Neural cell (in vitro differentiated cells): Measurements from ENCODE around the gene TMEM80. TPM values are rescaled to one million over a fixed set of nuclear protein-coding genes. Genes with fewer than 3 reads are reported as not detected.

Experiments
- H2AFZ ChIP-seq: fragments of 200-600, 300-800 bp; sonication (generic), shearing (Covaris generic); 2 replicates; pipeline ENCODE4 v1.6.0; 2014; ENCODE audit warnings: low read depth, mild to moderate bottlenecking, antibody characterized with exemption, low read length, moderate library complexity
- H3F3A ChIP-seq: fragments of 200-600 bp; shearing (Covaris generic); 2 replicates; pipeline ENCODE4 v1.6.1; 2016; ENCODE audit warnings: mild to moderate bottlenecking, moderate library complexity, mixed read lengths, antibody characterized with exemption, low read length; ENCODE audit not compliant: insufficient read depth, poor library complexity, severe bottlenecking
- H3K27ac ChIP-seq: fragments of 200-600, 300-800 bp; sonication (generic), shearing (Covaris generic); 2 replicates; pipeline ENCODE4 v1.5.1; 2014; ENCODE audit warnings: mild to moderate bottlenecking, low read length, moderate library complexity
- H3K27me3 ChIP-seq: fragments of 300-800, 200-600 bp; sonication (generic), shearing (Covaris generic); 2 replicates; pipeline ENCODE4 v1.6.0; 2014; ENCODE audit warnings: mild to moderate bottlenecking, low read depth, low read length, moderate library complexity; ENCODE audit not compliant: insufficient read depth
- H3K36me3 ChIP-seq: fragments of 300-800, 200-600 bp; sonication (generic), shearing (Covaris generic); 2 replicates; pipeline ENCODE4 v1.5.1; 2014; ENCODE audit warnings: mild to moderate bottlenecking, antibody characterized with exemption, low read length, moderate library complexity; ENCODE audit not compliant: insufficient read depth
- H3K4me2 ChIP-seq: fragments of 300-800, 200-600 bp; sonication (generic), shearing (Covaris generic); 2 replicates; pipeline ENCODE4 v1.6.0; 2014; ENCODE audit warnings: mild to moderate bottlenecking, low read length
- H3K4me3 ChIP-seq: fragments of 300-800, 200-600 bp; sonication (generic), shearing (Covaris generic); 2 replicates; pipeline ENCODE4 v1.5.1; 2014; ENCODE audit warnings: mild to moderate bottlenecking, low read length, moderate library complexity
- H3K79me2 ChIP-seq: fragments of 200-600 bp; shearing (Covaris generic); replicated peaks from 2 replicates; pipeline ENCODE4 v1.6.0; 2014; ENCODE audit warnings: mild to moderate bottlenecking, low read length, moderate library complexity; ENCODE audit not compliant: insufficient read depth
- H3K9ac ChIP-seq: fragments of 300-800, 200-600 bp; sonication (generic), shearing (Covaris generic); 2 replicates; pipeline ENCODE4 v1.6.1; 2016; ENCODE audit warnings: mild to moderate bottlenecking, low read length, mixed read lengths
- H3K9me2 ChIP-seq: fragments of 200-600 bp; shearing (Covaris generic); 2 replicates; pipeline ENCODE4 v1.6.1; 2016; ENCODE audit warnings: mild to moderate bottlenecking, low read length, mixed read lengths; ENCODE audit not compliant: insufficient read depth
- H3K9me3 ChIP-seq: fragments of 200-600, 300-800 bp; sonication (generic), shearing (Covaris generic); 2 replicates; pipeline ENCODE4 v1.6.1; 2016; ENCODE audit warnings: mild to moderate bottlenecking, mixed run types, low read length, moderate library complexity, mixed read lengths
- H4K20me1 ChIP-seq: fragments of 200-600 bp; shearing (Covaris generic); 2 replicates; pipeline ENCODE4 v1.6.1; 2016; ENCODE audit warnings: mild to moderate bottlenecking, mixed run types; ENCODE audit not compliant: insufficient read depth
- CTCF ChIP-seq: fragments of 450-650 bp; IDR thresholded peaks from 2 replicates; pipeline ENCODE4 v1.5.1; 2014; ENCODE audit warnings: antibody characterized with exemption, mild to moderate bottlenecking, moderate library complexity; ENCODE audit not compliant: poor library complexity, severe bottlenecking
- EP300 ChIP-seq: fragments of 450-650 bp; conservative IDR thresholded peaks from 2 replicates; pipeline ENCODE4 v1.6.1; 2014; ENCODE audit warnings: antibody characterized with exemption, mild to moderate bottlenecking, moderate library complexity; ENCODE audit not compliant: poor library complexity, severe bottlenecking
- EZH2 ChIP-seq: fragments of 200-600, 300-800 bp; shearing (Covaris generic), sonication (generic); IDR thresholded peaks from 2 replicates; pipeline ENCODE4 v1.6.1; 2014; ENCODE audit warnings: antibody characterized with exemption, low read length, borderline replicate concordance, mild to moderate bottlenecking; ENCODE audit not compliant: insufficient read depth, poor library complexity, severe bottlenecking
- MXI1 ChIP-seq: fragments of 450-650 bp; conservative IDR thresholded peaks from 2 replicates; pipeline ENCODE4 v1.6.1; 2014; ENCODE audit warnings: antibody characterized with exemption, mild to moderate bottlenecking; ENCODE audit not compliant: poor library complexity, severe bottlenecking
- POLR2AphosphoS5 ChIP-seq: IDR thresholded peaks from 2 replicates; pipeline ENCODE4 v1.6.1; 2012
- RAD21 ChIP-seq: fragments of 450-650 bp; conservative IDR thresholded peaks from 2 replicates; pipeline ENCODE4 v1.6.1; 2014; ENCODE audit warnings: antibody characterized with exemption, mild to moderate bottlenecking, moderate library complexity
- REST ChIP-seq: IDR thresholded peaks from 2 replicates; pipeline ENCODE4 v1.6.1; 2012; ENCODE audit warnings: borderline replicate concordance
- SMC3 ChIP-seq: fragments of 450-650 bp; conservative IDR thresholded peaks from 2 replicates; pipeline ENCODE4 v1.6.1; 2014; ENCODE audit warnings: antibody characterized with exemption, mild to moderate bottlenecking, moderate library complexity; ENCODE audit not compliant: poor library complexity
- TAF1 ChIP-seq: IDR thresholded peaks from 2 replicates; pipeline ENCODE4 v1.6.1; 2012; ENCODE audit warnings: low read depth
- polyA plus RNA-seq: library from polyadenylated mRNA; depleted of rRNA; stranded (reverse); fragments of >200 nt; gene quantifications from 2 replicates; pipeline ENCODE4 v1.2.3, GENCODE V29; 2014

The TMEM80 gene
- polyA plus RNA-seq, 1 donor from 2014 or later, result 23.1 TPM

DNA sequence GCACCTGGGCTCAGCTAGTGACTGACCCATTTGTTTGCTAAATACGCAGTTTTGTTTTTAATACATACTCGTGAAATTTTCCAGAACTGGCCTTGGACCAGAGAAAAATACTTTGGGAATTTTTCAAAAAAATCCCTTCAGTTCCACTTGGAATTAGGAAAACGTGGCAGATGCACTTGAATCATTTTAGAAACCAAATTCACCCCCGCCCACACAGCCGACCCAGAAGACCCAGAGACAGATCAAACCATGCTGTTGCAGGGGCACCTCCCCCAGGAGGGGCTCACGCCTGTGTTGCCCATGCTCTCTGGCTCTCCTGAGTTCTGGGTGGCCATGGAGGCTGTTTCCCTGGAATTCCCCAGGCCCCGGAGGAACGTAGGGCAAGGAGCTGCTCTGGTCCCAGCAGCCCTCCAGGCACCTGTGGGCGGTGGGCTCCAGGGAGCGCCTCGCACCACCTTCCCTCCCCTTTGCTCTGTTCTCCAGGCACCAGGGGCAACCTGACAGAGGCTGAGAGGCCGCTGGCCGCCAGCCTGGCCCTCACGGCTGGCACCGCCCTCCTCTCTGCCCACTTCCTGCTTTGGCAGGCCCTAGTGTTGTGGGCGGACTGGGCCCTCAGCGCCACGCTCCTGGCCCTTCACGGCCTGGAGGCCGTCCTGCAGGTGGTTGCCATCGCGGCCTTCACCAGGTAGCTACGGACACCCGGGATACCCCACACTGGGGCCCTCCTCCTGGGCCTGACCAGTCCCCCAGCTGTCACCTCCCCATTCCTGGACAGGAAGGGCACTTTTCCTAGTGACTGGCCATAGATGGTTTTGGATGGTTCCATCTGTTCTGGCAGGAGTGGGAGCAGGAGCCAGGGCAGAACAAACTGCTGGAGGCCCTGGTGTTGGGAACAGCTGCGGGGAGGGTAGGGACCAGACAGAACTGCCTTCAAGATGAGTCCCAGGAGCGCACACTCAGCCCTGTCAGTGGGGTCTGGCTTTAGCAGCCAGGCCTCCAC, 7.1 kb downstream of the TMEM80 start:
- Histone ChIP-seq H3K27ac (no peak overlapping the region), H4K20me1 (no peaks in the 10 kb centered on the region), H2AFZ (no peak overlapping the region), H3F3A (no peaks in the 10 kb centered on the region), H3K9ac (no peak overlapping the region), H3K4me3 (no peak overlapping the region), H3K9me3 (no peaks in the 10 kb centered on the region), H3K9me2 (no peaks in the 10 kb centered on the region), H3K36me3 (no peaks in the 10 kb centered on the region), H3K4me2 (no peak overlapping the region), H3K27me3 (peaks cover 13% of the 10 kb centered on the region), H3K79me2 (no peaks in the 10 kb centered on the region)
- no peak for TF ChIP-seq RAD21
- no peak for TF ChIP-seq EP300
- TF ChIP-seq CTCF, result no peak
- TF ChIP-seq EZH2, result no peak
- TF ChIP-seq POLR2AphosphoS5, result no peak
- no peak for TF ChIP-seq REST
- TF ChIP-seq SMC3, result no peak
- TF ChIP-seq MXI1, result no peak
- TF ChIP-seq TAF1, result no peak

DNA sequence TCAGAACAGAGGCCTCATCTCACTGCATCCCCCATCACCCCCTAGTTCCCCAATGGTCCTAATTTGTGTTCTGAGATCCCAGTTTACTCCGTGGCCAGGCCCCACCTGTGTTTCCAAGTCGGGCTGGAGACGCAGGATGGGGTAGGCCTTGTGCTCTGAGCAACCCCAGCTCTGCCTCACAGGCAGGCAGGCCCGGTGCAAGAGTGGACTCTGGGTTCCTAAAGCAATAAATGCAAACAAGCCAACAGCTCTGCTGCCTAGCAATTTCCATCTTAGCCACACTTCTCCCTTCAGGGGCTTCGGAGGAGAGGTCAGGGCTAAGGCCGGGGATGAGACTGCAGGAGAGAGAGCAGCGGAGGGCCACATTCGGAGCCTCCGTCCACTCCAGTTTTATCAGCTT, 7.9 kb downstream of the TMEM80 start:
- TF ChIP-seq EZH2 (no peak), CTCF (no peak), MXI1 (no peak), REST (no peak), SMC3 (no peak), EP300 (no peak), POLR2AphosphoS5 (no peak), RAD21 (no peak)
- no peaks in the 10 kb centered on the region for H4K20me1 ChIP-seq
- no peak overlapping the region for H3K4me2 ChIP-seq
- no peaks in the 10 kb centered on the region for H3F3A ChIP-seq
- H3K27ac ChIP-seq, result no peak overlapping the region
- no peaks in the 10 kb centered on the region for H3K9me3 ChIP-seq
- H3K9me2 ChIP-seq, result no peaks in the 10 kb centered on the region
- no peak overlapping the region for H3K4me3 ChIP-seq
- no peak overlapping the region for H2AFZ ChIP-seq
- peaks cover 13% of the 10 kb centered on the region for H3K27me3 ChIP-seq
- H3K36me3 ChIP-seq, result no peaks in the 10 kb centered on the region
- H3K79me2 ChIP-seq, result no peaks in the 10 kb centered on the region
- H3K9ac ChIP-seq, result no peak overlapping the region
